GM19324 (cell line): ENCODE results near the gene PTPRN2.
"Not testable (repeated sequence)": the region's sequence is repeated elsewhere in the genome, so short reads cannot be mapped to it uniquely, and the experiment has no call there.

Experiments used
- ATAC-seq: cut with Tn5 transposase; IDR thresholded peaks from one replicate; pipeline ENCODE4 v1.9.1; 2021; ENCODE audit warnings: mild to moderate bottlenecking, moderate library complexity; ENCODE audit not compliant: unreplicated experiment, low FRiP score

The PTPRN2 gene

GRCh38 chr7:158264881-158265742 is 322.5 kb downstream of the PTPRN2 start:
- no peak for ATAC-seq

GRCh38 chr7:158263964-158264748 is 323.5 kb downstream of the PTPRN2 start:
- ATAC-seq: no peak

- no peak for ATAC-seq
Measured at GRCh38 chr7:158263110-158263963, 324.3 kb downstream of the PTPRN2 start.

- ATAC-seq: no peak
Measured at GRCh38 chr7:158262284-158263109, 325.1 kb downstream of the PTPRN2 start.

- no peak for ATAC-seq
Measured at GRCh38 chr7:158261362-158262235, 326.0 kb downstream of the PTPRN2 start.

DNA sequence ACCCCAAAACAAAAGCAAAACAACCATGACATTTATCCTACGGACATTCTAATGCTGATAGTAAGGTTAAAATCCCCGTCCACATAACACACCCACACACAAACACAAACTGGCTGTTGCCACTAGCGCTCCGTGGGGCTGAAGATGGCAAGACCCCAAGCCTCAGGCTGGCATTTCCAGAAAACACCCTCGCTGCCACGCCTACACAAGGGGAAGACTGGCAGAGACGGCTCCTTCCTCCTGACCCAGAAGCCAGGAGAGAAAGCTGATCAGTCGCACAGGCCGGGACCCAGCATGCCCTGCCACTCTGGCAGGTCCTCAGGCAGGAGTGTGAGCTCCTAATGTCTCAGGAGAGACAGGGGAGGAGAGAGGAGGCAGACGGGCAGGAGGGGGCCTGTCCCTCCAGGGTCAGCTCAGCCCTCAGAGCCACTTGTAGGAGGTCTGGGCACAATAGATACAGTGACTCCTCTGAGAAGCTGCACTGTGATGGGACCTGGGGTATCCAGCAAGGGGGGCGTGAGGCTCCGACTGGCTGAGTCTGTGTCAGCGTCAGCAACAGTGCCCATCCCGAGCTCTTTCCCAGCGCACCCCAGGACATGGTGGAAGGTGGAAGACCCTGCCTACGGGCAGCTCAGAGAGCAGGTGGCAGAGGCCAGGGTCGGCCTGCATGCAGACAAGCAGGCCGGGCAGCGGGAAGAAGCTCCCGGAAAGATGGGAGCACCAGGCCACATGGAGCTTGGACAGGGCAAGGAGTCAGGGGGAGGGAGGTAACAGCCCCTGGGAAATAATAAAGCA is 326.9 kb downstream of the PTPRN2 start:
- no peak for ATAC-seq

GRCh38 chr7:158259671-158260418 is 327.8 kb downstream of the PTPRN2 start:
- ATAC-seq: no peak

DNA sequence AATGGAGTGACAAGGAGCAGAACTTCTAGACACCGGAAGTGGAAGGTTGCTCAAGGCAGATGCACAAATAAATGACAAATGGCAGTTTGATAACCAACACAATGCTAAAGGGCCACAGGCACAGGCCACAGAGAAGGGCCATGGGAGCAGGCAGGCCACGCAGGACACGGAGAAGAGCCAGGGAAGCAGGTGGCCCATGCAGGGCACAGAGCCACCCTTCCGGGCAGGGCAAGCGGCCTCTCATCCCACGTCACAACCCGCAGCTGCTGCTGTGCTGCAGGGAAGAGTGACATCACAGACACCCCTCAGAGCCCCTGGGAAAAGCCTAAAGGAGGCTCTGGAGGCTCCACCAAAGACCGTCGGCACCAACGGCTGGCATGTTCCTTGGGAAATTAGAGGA is 328.5 kb downstream of the PTPRN2 start:
- ATAC-seq: no peak

- ATAC-seq: no peak
Measured at GRCh38 chr7:158258411-158259130, 329.1 kb downstream of the PTPRN2 start.

- ATAC-seq: no peak
Measured at GRCh38 chr7:158257516-158258410, 329.9 kb downstream of the PTPRN2 start.

DNA sequence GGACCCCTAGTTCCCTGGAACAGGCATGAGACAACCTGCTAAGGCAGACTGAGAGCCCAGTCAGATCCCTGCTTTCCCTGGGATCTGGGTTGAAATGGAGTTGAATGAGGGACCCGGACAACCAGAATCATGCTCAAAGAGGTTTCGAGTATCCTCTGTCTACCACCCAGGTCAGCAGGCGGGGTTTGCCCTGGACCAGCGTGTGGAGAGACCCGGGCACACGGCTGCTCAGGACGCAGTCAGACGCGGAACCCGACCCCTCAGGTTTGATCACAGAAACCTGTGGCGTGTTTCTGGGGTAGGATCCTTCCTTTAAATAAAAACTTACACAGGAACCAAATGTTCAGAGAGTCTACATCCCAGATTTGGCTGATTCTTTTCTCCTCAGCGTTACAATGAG is 330.6 kb downstream of the PTPRN2 start:
- no peak for ATAC-seq

GRCh38 chr7:158256091-158256816 is 331.4 kb downstream of the PTPRN2 start:
- no peak for ATAC-seq

- ATAC-seq: no peak
Measured at GRCh38 chr7:158255558-158255957, 332.1 kb downstream of the PTPRN2 start.

DNA sequence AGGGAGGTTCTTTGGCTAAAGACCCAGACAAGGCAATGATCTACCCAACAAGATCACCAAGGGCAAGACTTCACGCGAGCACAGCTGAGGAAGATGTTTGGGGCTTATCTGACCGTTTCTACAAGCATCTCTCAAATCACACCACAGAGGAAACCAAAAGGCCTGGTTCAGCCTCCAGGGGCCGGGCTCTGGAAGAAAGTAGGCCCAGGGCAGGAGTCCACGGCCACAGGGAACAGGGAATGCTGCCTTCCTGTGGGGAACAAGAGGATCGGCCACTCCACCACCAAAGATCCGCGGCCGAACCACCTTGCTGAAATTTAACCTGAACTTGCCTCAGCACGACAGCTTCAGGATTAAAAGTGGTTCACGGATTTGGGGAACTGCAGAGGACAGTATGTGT is 332.5 kb downstream of the PTPRN2 start:
- no peak for ATAC-seq

GRCh38 chr7:158253670-158254045 is 334.0 kb downstream of the PTPRN2 start:
- ATAC-seq: not testable (repeated sequence)
